B cell (primary cell): ENCODE measurements around the gene B4GALT4.

ENCODE experiments used
- EZH2 ChIP-seq: IDR thresholded peaks from 2 replicates; pipeline ENCODE4 v1.6.1; 2012; ENCODE audit warnings: borderline replicate concordance, low read depth, mild to moderate bottlenecking, moderate library complexity, low read length; ENCODE audit not compliant: insufficient read depth, poor library complexity, severe bottlenecking
- TF ChIP-seq, protein P1 (sequence below): fragments of 200-600 bp; IDR thresholded peaks from one replicate; pipeline ENCODE4 v1.8.0; 2022; ENCODE audit warnings: antibody characterized with exemption, mild to moderate bottlenecking

GRCh38 chr3:119229190-119229589 lies 11.5 kb downstream of the B4GALT4 start:
- TF ChIP-seq, protein P1, sequence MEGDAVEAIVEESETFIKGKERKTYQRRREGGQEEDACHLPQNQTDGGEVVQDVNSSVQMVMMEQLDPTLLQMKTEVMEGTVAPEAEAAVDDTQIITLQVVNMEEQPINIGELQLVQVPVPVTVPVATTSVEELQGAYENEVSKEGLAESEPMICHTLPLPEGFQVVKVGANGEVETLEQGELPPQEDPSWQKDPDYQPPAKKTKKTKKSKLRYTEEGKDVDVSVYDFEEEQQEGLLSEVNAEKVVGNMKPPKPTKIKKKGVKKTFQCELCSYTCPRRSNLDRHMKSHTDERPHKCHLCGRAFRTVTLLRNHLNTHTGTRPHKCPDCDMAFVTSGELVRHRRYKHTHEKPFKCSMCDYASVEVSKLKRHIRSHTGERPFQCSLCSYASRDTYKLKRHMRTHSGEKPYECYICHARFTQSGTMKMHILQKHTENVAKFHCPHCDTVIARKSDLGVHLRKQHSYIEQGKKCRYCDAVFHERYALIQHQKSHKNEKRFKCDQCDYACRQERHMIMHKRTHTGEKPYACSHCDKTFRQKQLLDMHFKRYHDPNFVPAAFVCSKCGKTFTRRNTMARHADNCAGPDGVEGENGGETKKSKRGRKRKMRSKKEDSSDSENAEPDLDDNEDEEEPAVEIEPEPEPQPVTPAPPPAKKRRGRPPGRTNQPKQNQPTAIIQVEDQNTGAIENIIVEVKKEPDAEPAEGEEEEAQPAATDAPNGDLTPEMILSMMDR = no peak
- TF ChIP-seq EZH2 = no peak
